A673 (cell line): ENCODE results near the gene EMID1. TPM values are rescaled to one million over a fixed set of nuclear protein-coding genes. Genes with fewer than 3 reads are reported as not detected.

Source experiments
- BruUV-seq: library from RNA; stranded (reverse); fragments of 400-500 nt; replicated peaks from 2 replicates; lab custom pipeline; 2021; lab: Mats Ljungman, UMichigan
- CTCF ChIA-PET: fragments of 300-600 bp; sonication (Branson Sonifier 250); formaldehyde crosslinking; loops from one replicate; lab custom pipeline; 2022; ENCODE audit warnings: antibody characterized with exemption; lab: Charles Lee
- POLR2A ChIA-PET: fragments of 300-600 bp; sonication (Branson Sonifier 250); formaldehyde crosslinking; loops from one replicate; lab custom pipeline; 2022; ENCODE audit warnings: antibody characterized with exemption; ENCODE audit not compliant: low non-redundant PET; lab: Charles Lee
- DNase-seq: peaks from one replicate; pipeline ENCODE4 v3.0.0-alpha.2; 2015; ENCODE audit warnings: low spot score
- H3K27ac ChIP-seq: fragments of 200-600 bp; sonication (generic); 2 replicates; pipeline ENCODE4 v1.5.1; 2016; ENCODE audit warnings: mixed run types, low read depth, mild to moderate bottlenecking, mixed read lengths, antibody characterized with exemption, low read length; ENCODE audit not compliant: poor library complexity, severe bottlenecking
- H3K27me3 ChIP-seq: fragments of 200-600 bp; sonication (generic); replicated peaks from 2 replicates; pipeline ENCODE4 v1.6.1; 2017; ENCODE audit warnings: mixed run types, low read depth, mild to moderate bottlenecking, mixed read lengths, antibody characterized with exemption, low read length; ENCODE audit not compliant: insufficient read depth, poor library complexity
- H3K36me3 ChIP-seq: fragments of 200-600 bp; sonication (generic); 2 replicates; pipeline ENCODE4 v1.6.1; 2016; ENCODE audit warnings: mixed run types, mild to moderate bottlenecking, mixed read lengths, antibody characterized with exemption, low read length; ENCODE audit not compliant: insufficient read depth, poor library complexity, severe bottlenecking
- H3K4me1 ChIP-seq: fragments of 200-600 bp; sonication (generic); 2 replicates; pipeline ENCODE4 v1.6.1; 2017; ENCODE audit warnings: mixed run types, mild to moderate bottlenecking, mixed read lengths, antibody characterized with exemption, low read length; ENCODE audit not compliant: insufficient read depth, poor library complexity, severe bottlenecking
- H3K4me3 ChIP-seq: fragments of 200-600 bp; sonication (generic); 2 replicates; pipeline ENCODE4 v1.5.1; 2016; ENCODE audit warnings: low read depth, mixed run types, mild to moderate bottlenecking, mixed read lengths, low read length; ENCODE audit not compliant: poor library complexity, severe bottlenecking
- H3K9me3 ChIP-seq: fragments of 200-600 bp; sonication (generic); 2 replicates; pipeline ENCODE4 v1.6.1; 2016; ENCODE audit warnings: mixed run types, low read depth, mild to moderate bottlenecking, mixed read lengths, antibody characterized with exemption, low read length; ENCODE audit not compliant: poor library complexity, severe bottlenecking
- EZH2 ChIP-seq: fragments of 200-600 bp; sonication (generic); IDR thresholded peaks from 2 replicates; pipeline ENCODE4 v1.6.1; 2017; ENCODE audit warnings: borderline replicate concordance, low read depth, mild to moderate bottlenecking, mixed read lengths, antibody characterized with exemption, low read length; ENCODE audit not compliant: poor library complexity, severe bottlenecking
- intact Hi-C: fragments of 100-400 bp; cut with micrococcal nuclease; formaldehyde crosslinking; loops from one replicate; pipeline ENCODE4 v1.10.0; 2022; ENCODE audit not compliant: unreplicated experiment
- total RNA-seq: library from RNA; stranded (reverse); gene quantifications from 2 replicates; pipeline ENCODE4 v1.2.3, GENCODE V29; 2021
- TF ChIP-seq, protein P1 (sequence below): fragments of 300-800, 200-600 bp; sonication (generic); conservative IDR thresholded peaks from 2 replicates; pipeline ENCODE4 v1.5.1; 2017; ENCODE audit warnings: low read depth, mild to moderate bottlenecking, antibody characterized with exemption, low read length, moderate library complexity, mixed read lengths

EMID1 gene
- total RNA-seq, 1 experiment from 2014 or later = not detected

DNA sequence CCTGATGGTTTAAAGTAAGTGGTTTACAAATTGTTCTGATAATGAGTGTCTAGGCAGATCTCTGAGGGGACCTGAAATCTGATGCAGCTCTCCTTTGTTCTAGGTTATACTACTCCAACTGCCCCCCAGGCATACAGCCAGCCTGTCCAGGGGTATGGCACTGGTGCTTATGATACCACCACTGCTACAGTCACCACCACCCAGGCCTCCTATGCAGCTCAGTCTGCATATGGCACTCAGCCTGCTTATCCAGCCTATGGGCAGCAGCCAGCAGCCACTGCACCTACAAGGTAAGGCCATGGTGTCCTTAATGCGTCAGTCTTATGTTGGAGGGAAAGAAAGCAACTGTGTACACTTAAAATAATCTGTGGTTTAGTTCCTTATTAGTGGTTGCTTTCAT, 72.2 kb downstream of the EMID1 start:
- peaks cover 18% of the 10 kb centered on the region for H3K4me1 ChIP-seq
- peaks cover 96% of the 10 kb centered on the region for H3K36me3 ChIP-seq
- ChIA-PET POLR2A (no interaction called here), CTCF (no interaction called here)
- no peaks in the 10 kb centered on the region for H3K9me3 ChIP-seq
- DNase-seq = no peak
- H3K27me3 ChIP-seq = no peaks in the 10 kb centered on the region
- BruUV-seq = no TSS peak
- H3K27ac ChIP-seq = no peak overlapping the region
- H3K4me3 ChIP-seq = no peak overlapping the region
- TF ChIP-seq EZH2 = no peak
- TF ChIP-seq, protein P1, sequence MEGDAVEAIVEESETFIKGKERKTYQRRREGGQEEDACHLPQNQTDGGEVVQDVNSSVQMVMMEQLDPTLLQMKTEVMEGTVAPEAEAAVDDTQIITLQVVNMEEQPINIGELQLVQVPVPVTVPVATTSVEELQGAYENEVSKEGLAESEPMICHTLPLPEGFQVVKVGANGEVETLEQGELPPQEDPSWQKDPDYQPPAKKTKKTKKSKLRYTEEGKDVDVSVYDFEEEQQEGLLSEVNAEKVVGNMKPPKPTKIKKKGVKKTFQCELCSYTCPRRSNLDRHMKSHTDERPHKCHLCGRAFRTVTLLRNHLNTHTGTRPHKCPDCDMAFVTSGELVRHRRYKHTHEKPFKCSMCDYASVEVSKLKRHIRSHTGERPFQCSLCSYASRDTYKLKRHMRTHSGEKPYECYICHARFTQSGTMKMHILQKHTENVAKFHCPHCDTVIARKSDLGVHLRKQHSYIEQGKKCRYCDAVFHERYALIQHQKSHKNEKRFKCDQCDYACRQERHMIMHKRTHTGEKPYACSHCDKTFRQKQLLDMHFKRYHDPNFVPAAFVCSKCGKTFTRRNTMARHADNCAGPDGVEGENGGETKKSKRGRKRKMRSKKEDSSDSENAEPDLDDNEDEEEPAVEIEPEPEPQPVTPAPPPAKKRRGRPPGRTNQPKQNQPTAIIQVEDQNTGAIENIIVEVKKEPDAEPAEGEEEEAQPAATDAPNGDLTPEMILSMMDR = no peak
- intact Hi-C loops = no loop called here

DNA sequence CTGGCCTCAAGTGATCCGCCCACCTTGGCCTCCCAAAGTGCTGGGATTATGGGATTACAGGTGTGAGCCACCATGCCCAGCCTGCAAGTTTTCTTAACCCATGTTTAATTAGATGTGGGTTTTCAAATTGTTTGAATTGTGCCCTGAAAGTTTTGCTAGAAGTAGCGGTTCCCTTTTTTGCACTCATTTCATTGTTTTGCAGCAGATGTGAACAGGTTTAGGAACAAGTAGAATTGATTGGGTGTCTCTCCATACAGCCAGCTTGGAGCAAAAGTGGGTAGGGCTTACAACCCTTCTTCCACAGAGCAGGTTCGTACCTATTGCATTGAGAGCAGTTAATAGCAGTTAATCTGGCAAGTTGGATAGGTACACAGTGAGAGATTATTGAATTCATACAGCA, 78.5 kb downstream of the EMID1 start:
- Histone ChIP-seq H3K4me3 (no peak overlapping the region), H3K9me3 (no peaks in the 10 kb centered on the region), H3K4me1 (no peaks in the 10 kb centered on the region), H3K36me3 (peaks cover 96% of the 10 kb centered on the region), H3K27ac (no peak overlapping the region), H3K27me3 (no peaks in the 10 kb centered on the region)
- BruUV-seq = no TSS peak
- ChIA-PET POLR2A (no interaction called here), CTCF (no interaction called here)
- TF ChIP-seq EZH2 = no peak
- TF ChIP-seq, protein P1 = no peak
- no peak for DNase-seq
- intact Hi-C loops = no loop called here

DNA sequence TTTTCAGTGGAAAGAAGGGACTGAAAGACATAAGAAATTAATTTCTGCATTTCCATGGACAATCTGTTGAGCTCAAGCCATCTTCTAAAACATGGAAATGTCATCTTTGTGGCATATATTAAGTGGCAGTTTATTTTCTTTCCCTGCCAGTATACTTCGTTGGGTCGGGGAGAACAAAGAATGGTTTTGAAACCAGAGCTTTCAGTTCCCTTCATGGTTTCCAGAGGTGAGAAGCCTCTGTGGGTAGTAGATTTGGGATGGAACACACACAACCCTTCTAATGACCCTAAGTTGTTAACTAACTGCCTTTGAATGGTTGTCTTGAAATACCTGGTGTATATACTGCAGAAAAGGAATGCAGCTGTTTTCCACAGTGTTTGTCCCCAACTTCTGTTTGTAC, 83.1 kb downstream of the EMID1 start:
- TF ChIP-seq, protein P1 = no peak
- TF ChIP-seq EZH2 = no peak
- Histone ChIP-seq H3K4me1 (no peaks in the 10 kb centered on the region), H3K27ac (no peak overlapping the region), H3K36me3 (peaks cover 99% of the 10 kb centered on the region), H3K27me3 (no peaks in the 10 kb centered on the region), H3K9me3 (no peaks in the 10 kb centered on the region), H3K4me3 (no peak overlapping the region)
- intact Hi-C loops = no loop called here
- no TSS peak for BruUV-seq
- ChIA-PET CTCF (no interaction called here), POLR2A (no interaction called here)
- no peak for DNase-seq
